NK-92 (cell line): ENCODE data around the gene TM2D1.

Experiments
- DNase-seq: peaks from one replicate; lab custom pipeline; 2025; ENCODE audit not compliant: unreplicated experiment; lab: John Stamatoyannopoulos, UW

TM2D1 gene

DNA sequence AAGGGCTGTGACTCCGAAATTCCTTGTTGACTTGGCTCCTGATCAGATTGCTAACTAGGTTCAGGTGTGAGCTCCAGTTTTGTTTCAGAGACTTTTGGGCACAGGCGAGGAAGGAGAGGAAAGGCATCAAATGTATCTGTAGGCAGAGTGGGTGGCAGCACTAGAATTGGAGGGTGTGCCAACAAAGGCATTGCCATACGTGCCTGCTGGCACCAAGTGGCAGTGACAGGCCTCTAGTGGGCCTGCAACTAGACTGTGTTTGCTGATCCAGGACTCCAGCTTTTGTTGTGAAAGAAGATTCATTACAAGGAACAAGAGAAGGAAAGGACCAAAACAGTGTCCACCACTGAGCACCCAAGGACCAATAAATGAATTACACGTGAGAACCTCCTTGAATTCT lies 79.5 kb downstream of the TM2D1 start:
- no peak for DNase-seq

DNA sequence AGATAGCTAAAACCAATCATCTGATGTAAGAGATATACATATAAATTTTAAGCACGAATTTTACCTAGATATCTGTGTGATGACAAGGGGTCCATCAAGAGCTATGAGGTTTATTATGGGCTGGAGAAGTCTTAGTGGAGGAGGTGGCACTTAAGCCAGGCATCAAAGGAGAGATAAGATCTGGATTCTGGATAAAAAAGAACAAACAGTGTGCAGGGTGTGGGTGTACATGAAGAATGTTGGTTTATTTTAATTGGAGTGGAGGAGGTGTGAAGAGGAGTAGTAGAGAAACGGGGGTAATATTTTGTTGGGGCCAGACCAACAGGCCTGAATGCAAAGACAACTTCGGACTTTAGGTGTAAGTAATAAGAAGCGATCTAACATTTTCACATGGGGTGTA lies 80.6 kb downstream of the TM2D1 start:
- DNase-seq: no peak

DNA sequence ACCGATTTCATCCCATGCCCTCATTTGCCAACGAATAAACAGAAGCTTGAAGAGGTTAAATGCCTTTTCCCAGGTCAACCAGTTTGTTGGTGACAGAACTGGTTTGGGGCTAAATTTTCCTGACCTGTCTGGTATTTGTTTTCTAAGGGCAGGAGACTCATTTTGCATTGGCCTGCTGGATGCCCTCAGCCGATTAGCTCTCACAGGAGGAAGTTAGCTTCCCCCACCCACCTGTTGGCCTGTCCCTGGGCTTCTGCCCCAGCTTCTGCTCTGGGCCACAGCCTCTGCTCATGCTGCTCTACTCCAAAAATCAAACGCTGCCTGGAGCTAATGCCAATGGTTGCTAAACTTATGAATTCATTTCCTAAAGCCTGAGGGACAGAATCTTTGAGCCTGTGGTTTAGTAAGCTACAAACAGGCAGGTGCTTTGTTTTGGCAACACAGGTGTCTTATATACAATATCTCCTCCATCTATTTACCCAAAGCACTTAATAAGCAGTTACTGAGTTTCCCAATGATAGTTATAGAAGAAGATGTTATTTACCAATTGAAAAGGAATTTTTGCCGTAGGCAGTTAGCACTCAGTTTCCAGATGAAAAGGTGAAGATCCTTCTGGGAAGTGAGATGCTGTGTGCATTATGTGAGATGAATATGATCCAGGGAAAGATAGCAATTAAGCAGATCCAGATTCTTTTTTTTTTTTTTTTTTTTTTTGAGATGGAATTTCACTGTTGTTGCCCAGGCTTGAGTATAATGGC lies 82.3 kb downstream of the TM2D1 start:
- DNase-seq: no peak

DNA sequence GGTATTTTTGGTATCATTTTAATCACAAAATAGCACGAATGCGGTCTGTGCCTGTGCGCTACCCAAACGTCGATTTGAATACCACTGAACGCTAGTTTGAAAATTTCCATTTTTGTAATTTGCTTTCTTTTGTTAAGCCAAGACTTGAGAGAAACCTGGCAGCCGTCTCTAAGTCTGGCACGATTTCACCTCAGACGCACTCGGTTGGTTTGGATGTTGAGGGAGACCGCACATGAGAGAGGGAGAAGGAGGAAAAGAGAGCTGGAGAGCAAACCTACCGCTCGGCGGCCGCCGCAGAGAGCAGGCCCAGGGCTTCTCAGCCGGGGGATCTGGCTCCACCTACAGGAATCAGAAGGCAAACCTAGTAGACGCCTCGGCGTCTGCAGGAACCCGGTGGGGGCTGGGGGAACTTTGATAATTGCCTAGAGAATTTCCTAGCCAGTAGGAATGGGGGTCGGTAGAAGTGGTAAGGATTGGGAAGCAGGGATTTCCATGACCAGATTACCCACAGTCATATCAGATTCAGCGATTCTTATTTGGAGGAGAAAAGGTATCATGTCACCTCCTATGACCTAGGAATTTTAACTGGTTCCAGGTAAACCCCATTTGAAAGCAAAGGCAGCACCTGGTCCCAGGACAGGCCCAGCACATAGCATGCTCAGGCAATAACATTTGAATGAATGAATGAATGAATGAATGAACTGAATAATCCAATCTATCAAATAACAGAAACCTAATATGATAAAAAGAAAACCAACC lies 83.2 kb downstream of the TM2D1 start:
- no peak for DNase-seq

DNA sequence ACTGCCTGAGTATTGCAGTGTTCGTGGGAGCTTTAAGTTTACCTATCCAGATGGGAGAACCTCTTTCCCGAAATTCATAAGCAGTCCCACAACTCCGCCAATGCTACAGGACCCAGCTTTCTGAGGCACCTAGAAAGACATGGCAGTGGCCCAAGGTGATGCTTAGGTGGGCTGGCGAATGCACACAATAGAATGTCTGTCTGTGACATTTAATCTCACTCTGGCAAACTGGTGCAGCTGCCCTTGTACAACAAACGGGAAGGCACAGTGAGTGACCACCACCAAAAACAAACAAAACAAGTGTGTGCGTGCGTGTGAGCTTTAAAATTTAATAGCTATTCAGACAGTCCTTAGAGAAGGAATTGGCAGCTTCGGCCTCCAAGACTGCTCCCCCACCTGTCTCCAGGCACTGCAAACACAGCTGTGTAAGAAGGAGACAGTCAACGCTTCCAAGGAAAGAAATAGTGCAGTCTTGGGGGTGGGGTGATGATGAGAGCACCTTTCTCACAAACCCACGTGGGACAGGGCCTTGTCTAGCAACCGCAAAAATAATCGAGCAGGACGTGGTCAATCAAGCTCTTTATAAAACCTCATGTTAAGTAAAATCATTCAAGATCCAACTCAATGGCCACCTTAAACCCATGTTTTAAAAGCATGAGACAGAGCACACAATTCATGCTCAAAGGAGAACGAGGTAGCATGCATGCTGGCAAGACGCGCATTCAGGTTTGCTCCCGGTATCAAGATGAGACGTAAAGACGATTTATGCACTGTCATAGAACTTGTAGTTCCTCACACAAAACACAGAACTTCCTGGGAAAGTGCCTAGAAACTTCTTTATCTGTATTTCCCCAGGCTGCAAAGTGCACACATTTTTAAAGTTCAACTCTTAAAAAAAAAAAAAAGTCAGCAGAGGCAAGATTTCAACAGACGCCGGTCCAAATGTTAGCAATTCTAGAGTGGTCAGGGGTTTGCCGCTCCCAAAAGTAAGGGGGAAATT lies 84.1 kb downstream of the TM2D1 start:
- no peak for DNase-seq

DNA sequence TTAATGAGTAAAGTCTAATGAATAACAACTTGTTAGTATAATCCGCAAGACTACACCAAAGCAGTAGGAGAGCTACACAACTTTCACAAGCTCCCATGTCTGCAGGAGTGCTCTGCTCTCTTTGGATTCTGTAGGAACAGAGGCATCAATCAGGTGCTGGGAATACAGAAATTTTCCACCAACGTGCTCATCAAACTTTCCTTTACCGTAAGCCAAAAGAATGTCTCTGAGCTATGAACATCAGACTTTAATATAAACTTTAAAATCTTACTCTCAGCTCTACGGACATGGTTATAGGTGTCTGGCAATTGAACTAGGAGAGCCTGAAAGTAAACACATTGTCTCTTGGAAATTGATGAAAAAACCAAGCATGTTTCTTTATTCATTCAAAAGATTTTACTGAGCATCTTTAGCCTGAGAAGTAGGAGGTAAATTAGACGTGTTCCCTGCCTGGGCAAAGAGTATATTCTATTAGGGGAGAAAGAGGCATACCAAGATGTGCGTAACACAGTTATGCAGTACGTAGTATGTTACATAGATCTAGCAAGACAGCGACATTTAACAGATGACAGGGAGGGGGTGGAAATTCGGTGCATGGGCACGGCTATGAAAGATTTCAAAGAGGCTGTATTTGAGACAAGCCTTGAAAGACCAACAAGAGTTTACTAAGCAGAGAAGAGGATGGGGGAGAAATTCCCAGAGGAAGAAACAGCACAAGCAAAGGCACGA lies 85.2 kb downstream of the TM2D1 start:
- DNase-seq: no peak

DNA sequence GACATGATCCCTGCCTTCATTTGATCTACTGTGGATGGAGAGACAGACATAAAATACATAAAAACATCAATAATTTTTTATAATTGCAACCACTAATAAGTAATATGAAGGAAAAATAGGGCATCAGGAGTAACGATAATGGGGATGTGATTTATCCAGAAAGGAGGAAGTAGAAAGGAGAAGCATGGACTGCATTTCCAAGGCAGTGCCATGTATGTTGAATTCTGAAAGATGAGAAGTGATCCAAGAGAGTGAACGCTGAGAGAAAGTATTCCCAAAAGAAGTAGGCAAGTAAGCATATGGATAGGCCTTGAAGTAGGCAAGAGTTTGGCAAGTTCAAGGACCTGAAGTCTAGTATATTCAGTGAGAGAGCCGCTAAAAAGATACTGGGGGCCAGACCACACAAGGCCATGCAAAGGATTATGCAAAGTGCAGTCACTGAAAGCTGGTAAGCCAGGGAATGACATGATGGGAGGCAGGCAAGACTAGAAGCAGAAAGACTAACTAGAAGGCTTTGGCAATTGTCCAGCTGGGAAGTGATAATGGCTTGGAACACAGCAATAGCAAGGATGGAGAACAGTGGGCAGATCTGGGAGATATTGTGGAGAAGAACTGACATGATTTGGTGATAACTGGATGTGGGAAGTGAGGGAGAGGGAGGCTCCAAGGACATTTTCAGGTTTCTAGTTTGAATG lies 85.9 kb downstream of the TM2D1 start:
- DNase-seq: no peak

DNA sequence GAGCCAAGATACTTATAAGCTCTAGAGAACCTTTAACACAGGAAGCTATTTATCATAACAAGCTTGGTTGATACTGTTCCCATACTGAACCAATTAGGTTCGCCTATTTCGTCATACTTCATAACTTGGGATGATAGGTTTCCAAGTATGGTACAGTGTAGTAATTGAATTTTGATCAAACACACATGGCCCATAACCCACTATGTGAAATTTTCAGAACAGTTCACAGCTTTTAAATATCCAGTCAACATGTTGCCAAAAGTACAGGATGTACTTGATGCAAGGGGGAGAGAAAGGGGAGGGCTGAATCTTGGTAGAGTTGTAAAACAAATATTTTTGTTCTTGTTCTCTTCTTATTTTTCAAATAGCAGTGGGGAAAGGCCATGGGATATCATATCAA lies 86.6 kb downstream of the TM2D1 start:
- no peak for DNase-seq

DNA sequence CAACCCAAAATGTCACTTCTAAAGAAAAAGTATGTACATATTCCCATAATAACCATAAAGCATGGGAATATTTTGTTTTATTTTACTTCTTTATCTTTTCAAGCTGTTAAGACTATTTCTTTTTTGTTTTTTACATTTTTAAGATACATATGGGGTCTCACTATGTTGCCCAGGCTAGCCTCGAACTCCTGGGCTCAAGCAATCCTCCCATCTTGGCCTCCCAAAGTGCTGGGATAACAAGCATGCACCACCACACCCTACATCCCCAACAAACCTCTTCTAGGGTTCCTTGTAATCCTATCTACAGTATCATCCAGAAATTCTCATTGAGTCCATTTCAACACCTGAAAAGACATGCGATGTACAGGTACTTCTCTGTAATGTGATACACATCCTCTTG lies 87.5 kb downstream of the TM2D1 start:
- no peak for DNase-seq

DNA sequence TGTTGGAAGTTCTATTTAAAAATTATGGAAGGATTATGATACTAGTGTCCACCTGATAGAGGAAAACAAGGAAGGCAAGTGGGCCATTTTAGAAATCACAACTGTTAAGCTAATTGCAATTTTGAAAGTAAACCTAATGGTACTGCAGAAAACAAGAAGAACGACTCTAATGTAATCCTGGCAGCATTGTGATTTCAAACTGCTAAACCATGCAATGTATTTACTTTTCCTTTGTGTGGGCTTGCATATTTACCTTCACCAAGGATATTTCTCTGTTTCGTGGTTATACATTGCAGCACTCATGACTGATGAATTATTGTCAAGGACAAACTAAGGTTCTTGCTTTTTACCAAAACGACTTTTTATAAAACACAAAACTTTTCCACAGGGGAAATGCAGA lies 88.1 kb downstream of the TM2D1 start:
- no peak for DNase-seq

DNA sequence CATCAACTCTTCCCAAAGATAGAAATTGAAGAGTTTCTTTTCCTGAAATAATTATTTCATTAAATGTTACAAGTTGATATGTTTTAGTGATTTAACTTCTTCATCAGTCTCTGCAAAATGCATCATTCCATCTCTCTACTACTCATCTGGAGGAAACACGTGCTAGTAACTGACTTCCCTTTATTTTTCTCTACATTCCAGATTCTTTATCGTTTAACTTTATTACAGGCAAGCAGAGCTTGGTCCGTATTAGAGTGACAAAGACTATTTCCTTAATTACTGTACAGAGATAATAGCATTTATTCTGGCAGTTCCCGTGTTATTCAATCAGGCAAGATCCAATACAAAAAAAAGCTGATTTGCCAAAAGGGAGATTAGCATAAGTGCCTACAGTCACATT lies 88.6 kb downstream of the TM2D1 start:
- no peak for DNase-seq

DNA sequence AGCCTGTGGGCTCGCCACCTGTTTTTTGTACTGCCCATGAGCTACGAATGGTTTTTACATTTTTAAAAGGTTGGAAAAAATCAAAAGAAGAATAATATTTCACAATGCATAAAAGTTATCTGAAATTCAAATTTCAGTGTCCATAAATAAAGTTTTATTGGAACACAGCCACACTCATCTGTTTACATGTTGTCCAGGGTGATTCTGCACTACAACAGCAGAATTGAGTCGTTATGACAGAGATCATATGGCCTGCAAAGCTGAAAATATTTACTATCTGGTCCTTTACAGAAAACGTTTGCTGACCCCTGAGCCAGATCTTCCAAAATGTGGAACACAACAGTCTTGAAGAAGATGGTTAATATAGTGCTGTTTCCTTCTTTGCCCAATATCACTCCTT lies 89.4 kb downstream of the TM2D1 start:
- DNase-seq: no peak

DNA sequence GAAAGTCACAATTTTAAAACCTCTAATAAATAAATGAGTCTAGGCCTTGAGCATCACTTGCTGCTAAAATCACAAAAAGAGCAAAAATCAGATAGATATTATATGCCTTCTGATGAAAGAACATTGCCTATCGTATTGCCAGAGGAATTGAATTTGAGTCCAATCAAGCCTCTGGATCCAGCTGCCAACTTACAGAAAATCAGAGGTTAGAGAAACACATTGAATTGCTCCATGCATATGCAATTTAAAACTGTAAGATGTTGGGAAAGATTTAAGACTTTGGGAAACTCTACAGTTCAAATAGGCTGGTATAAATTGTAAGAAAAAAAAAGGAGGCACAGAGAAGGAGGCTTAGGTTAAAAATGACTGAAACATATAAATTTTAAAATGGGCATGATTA lies 93.5 kb downstream of the TM2D1 start:
- no peak for DNase-seq
